GM12878 (cell line): Measurements from ENCODE around the gene C2CD5. TPM values are rescaled to one million over a fixed set of nuclear protein-coding genes. Genes with fewer than 3 reads are reported as not detected.
A peak's percentile ranks its signal among the peaks of the same experiment; 100 is the strongest.

ENCODE experiments used
- ASH2L ChIP-seq: fragments of 300-600, 200-600 bp; sonication (generic); IDR thresholded peaks from 2 replicates; pipeline ENCODE4 v1.6.1; 2017; ENCODE audit warnings: low read depth, mild to moderate bottlenecking, borderline replicate concordance
- ATF2 ChIP-seq: IDR thresholded peaks from 2 replicates; pipeline ENCODE4 v1.6.1; 2012; ENCODE audit warnings: low read length, inconsistent platforms
- BMI1 ChIP-seq: fragments of 450-650 bp; IDR thresholded peaks from 2 replicates; pipeline ENCODE4 v1.6.1; 2016; ENCODE audit warnings: mild to moderate bottlenecking, moderate library complexity, borderline replicate concordance
- CHD4 ChIP-seq: fragments of 200-600 bp; sonication (generic); IDR thresholded peaks from 2 replicates; pipeline ENCODE4 v1.6.1; 2016; ENCODE audit warnings: mild to moderate bottlenecking
- CTCF ChIP-seq, 3 experiments: IDR thresholded peaks in 2 of 3; conservative IDR thresholded peaks in 1 of 3; 2 replicates each; pipeline ENCODE4 v1.5.1; 2011; ENCODE audit warnings: low read depth in 3 of 3, low read length in 3 of 3, mild to moderate bottlenecking in 3 of 3, control low read depth in 2 of 3, moderate library complexity in 2 of 3, inconsistent platforms in 1 of 3, mixed read lengths in 1 of 3; ENCODE audit not compliant: control insufficient read depth in 2 of 3, insufficient read depth in 1 of 3; ENCODE audit errors: extremely low read depth in 1 of 3
- EGR1 ChIP-seq, 2 experiments: IDR thresholded peaks; 1 replicate in 1 of 2; 2 replicates in 1 of 2; pipeline ENCODE4 v1.6.1; 2011 to 2012; ENCODE audit warnings: low read depth in 2 of 2, low read length in 2 of 2, borderline replicate concordance in 1 of 2, mild to moderate bottlenecking in 1 of 2, moderate library complexity in 1 of 2
- EP300 ChIP-seq, 2 experiments: fragments of 150-350 bp in 1 of 2; IDR thresholded peaks; 2 replicates each; pipeline ENCODE4 v1.6.1; 2011 to 2012; ENCODE audit warnings: low read depth in 2 of 2, low read length in 2 of 2, borderline replicate concordance in 1 of 2, improper control_type of control experiment in 1 of 2, inconsistent platforms in 1 of 2; ENCODE audit not compliant: control insufficient read depth in 1 of 2
- KAT2A ChIP-seq: conservative IDR thresholded peaks from 2 replicates; pipeline ENCODE4 v1.6.1; 2011; ENCODE audit warnings: low read depth, low read length; ENCODE audit not compliant: control insufficient read depth
- MLLT1 ChIP-seq: fragments of 450-650 bp; IDR thresholded peaks from 2 replicates; pipeline ENCODE4 v1.6.1; 2016; ENCODE audit warnings: mild to moderate bottlenecking
- NFYA ChIP-seq: IDR thresholded peaks from 2 replicates; pipeline ENCODE4 v1.6.1; 2011; ENCODE audit warnings: low read depth, mild to moderate bottlenecking, low read length, improper control_type of control experiment, borderline replicate concordance
- PBX3 ChIP-seq: IDR thresholded peaks from 2 replicates; pipeline ENCODE4 v1.6.1; 2011; ENCODE audit warnings: mild to moderate bottlenecking, low read depth, low read length, moderate library complexity; ENCODE audit not compliant: insufficient replicate concordance
- PML ChIP-seq: IDR thresholded peaks from 2 replicates; pipeline ENCODE4 v1.6.1; 2012; ENCODE audit warnings: low read length, inconsistent platforms
- POLR2AphosphoS2 ChIP-seq: IDR thresholded peaks from 2 replicates; pipeline ENCODE4 v1.6.1; 2011; ENCODE audit warnings: low read depth, mild to moderate bottlenecking, low read length, improper control_type of control experiment, moderate library complexity
- RELB ChIP-seq: fragments of 450-650 bp; IDR thresholded peaks from 2 replicates; pipeline ENCODE4 v1.6.1; 2017; ENCODE audit warnings: low read depth, mild to moderate bottlenecking, moderate library complexity
- SIN3A ChIP-seq: IDR thresholded peaks from 2 replicates; pipeline ENCODE4 v1.6.1; 2012; ENCODE audit warnings: low read depth, low read length, improper control_type of control experiment
- SMAD5 ChIP-seq: IDR thresholded peaks from 2 replicates; pipeline ENCODE4 v1.6.1; 2016; ENCODE audit warnings: antibody characterized with exemption, low read depth
- SREBF1 ChIP-seq: IDR thresholded peaks from 2 replicates; pipeline ENCODE4 v1.6.1; 2012; ENCODE audit warnings: mild to moderate bottlenecking, low read length
- SRF ChIP-seq, 2 experiments: IDR thresholded peaks; 2 replicates each; pipeline ENCODE4 v1.6.1; 2011; ENCODE audit warnings: low read depth in 2 of 2, low read length in 2 of 2, mild to moderate bottlenecking in 1 of 2, moderate library complexity in 1 of 2
- TBL1XR1 ChIP-seq: IDR thresholded peaks from 2 replicates; pipeline ENCODE4 v1.6.1; 2012; ENCODE audit warnings: low read depth, low read length, improper control_type of control experiment
- TCF7 ChIP-seq: IDR thresholded peaks from 2 replicates; pipeline ENCODE4 v1.6.1; 2014; ENCODE audit warnings: antibody characterized with exemption, borderline replicate concordance
- ZNF217 ChIP-seq: fragments of 450-650 bp; IDR thresholded peaks from 2 replicates; pipeline ENCODE4 v1.6.1; 2017; ENCODE audit warnings: antibody characterized with exemption, mild to moderate bottlenecking
- ZNF24 ChIP-seq: fragments of 450-650 bp; IDR thresholded peaks from 2 replicates; pipeline ENCODE4 v1.6.1; 2017; ENCODE audit warnings: antibody characterized with exemption, mild to moderate bottlenecking
- ZSCAN29 ChIP-seq: fragments of 450-650 bp; IDR thresholded peaks from 2 replicates; pipeline ENCODE4 v1.6.1; 2017; ENCODE audit warnings: mild to moderate bottlenecking, moderate library complexity
- polyA plus RNA-seq, 11 experiments: library from polyadenylated mRNA; depleted of rRNA in 4 of 11; unstranded in 6 of 11; stranded (reverse) in 5 of 11; fragments of >200 nt; fragmentation: Nextera tagmentation in 4 of 11; fragmentation: Illumina TruSeq in 1 of 11; extraction: Ambion mirVana in 4 of 11; extraction: Trizol in 1 of 11; gene quantifications; 1 replicate in 1 of 11; 2 replicates in 10 of 11; pipeline versions ENCODE4 v1.2.1 to v1.2.3, GENCODE V29; 2011 to 2016; ENCODE audit warnings: inconsistent platforms in 2 of 11, missing spikeins in 2 of 11, low read depth in 1 of 11
- total RNA-seq, 4 experiments: library from RNA; depleted of rRNA in 3 of 4; stranded (reverse); fragments of >200 nt in 3 of 4; fragmentation: Illumina TruSeq in 1 of 4; extraction: Trizol in 1 of 4; gene quantifications; 2 replicates each; pipeline versions ENCODE4 v1.2.1 to v1.2.3, GENCODE V29; 2013 to 2021

Gene C2CD5
- total and polyA plus RNA-seq, 10 of the 15 experiments (the other 5 are each of a cell fraction or from before 2014, with no cell fraction given): 7.7 to 55.0 (median 27.0) TPM

- TF ChIP-seq SRF (IDR thresholded peaks at IDR 0.05; ENCODE audit: low read depth in 2 of 2, low read length in 2 of 2) (no peak), ZNF24 (peak; percentile 77), ATF2 (peak; percentile 66), RELB (peak; percentile 73), MLLT1 (peak; percentile 42; the same call in 1 of the 2 replicates), SMAD5 (no peak), POLR2AphosphoS2 (no peak), CHD4 (no peak), PML (no peak), NFYA (no peak), ASH2L (no peak), EP300 (IDR thresholded peaks at IDR 0.05; ENCODE audit: borderline replicate concordance in 1 of 2, control insufficient read depth in 1 of 2, low read depth in 2 of 2, low read length in 2 of 2) (peak; percentile 93 to 97), PBX3 (peak; percentile 20), EGR1 (IDR thresholded peaks at IDR 0.05; ENCODE audit: borderline replicate concordance in 1 of 2, low read depth in 2 of 2, low read length in 2 of 2) (no peak), ZSCAN29 (no peak), SIN3A (no peak), TCF7 (no peak), CTCF (IDR thresholded peaks at IDR 0.05 in 2 of 3, conservative IDR thresholded peaks at IDR 0.05 in 1 of 3; ENCODE audit: control insufficient read depth in 2 of 3, extremely low read depth in 1 of 3, insufficient read depth in 1 of 3, low read depth in 3 of 3, low read length in 3 of 3) (no peak), ZNF217 (0 out of 2 replicates have a peak, but pooled peaks have one; percentile 78), KAT2A (no peak), BMI1 (peak; percentile 69), SREBF1 (no peak), TBL1XR1 (no peak)
These were observed 134.8 kb downstream of the C2CD5 start (continued) for GRCh38 chr12:22409377-22410164.
